HL-60 (cell line): ENCODE measurements around the gene RHO.

Source experiments
- CTCF ChIP-seq: IDR thresholded peaks from one replicate; pipeline ENCODE4 v1.5.1; 2011; ENCODE audit warnings: low read length, control low read depth, inconsistent platforms; ENCODE audit not compliant: insufficient read depth
- POLR2AphosphoS5 ChIP-seq: IDR thresholded peaks from 2 replicates; pipeline ENCODE4 v1.6.1; 2012; ENCODE audit warnings: low read depth

DNA sequence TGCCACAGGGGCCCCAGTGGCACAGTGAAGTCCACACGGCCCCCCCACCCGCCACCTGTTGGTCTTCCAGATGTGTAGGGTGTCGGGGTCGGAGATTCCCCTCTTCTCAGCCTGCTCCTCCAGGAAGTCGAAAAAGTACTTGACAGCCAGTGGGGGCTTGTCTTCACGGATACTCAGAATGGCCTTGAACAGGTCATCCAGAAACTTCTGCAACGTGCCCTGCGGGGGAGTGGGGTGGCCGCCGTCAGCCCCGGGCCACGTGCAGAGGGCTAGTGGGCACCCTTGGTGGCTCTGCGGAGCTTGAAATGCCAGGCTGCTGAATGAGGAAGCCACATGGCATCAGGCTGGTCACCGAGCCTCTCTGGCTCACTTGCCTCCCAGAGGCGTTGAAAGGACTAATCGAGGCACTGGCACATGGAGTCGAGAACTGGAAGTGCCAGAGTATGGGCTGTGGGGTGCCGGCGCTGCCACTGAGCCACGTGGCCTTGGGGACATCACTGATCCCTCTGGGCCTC lies 31.2 kb downstream of the RHO start:
- TF ChIP-seq CTCF (no peak), POLR2AphosphoS5 (no peak)
